Measurements from ENCODE around the gene MBNL2. TPM values are rescaled to one million over a fixed set of nuclear protein-coding genes. Genes with fewer than 3 reads are reported as not detected.
A peak's percentile ranks its signal among the peaks of the same experiment; 100 is the strongest.

Gene MBNL2
- total RNA-seq, 1 donor, result 59.8 TPM

DNA sequence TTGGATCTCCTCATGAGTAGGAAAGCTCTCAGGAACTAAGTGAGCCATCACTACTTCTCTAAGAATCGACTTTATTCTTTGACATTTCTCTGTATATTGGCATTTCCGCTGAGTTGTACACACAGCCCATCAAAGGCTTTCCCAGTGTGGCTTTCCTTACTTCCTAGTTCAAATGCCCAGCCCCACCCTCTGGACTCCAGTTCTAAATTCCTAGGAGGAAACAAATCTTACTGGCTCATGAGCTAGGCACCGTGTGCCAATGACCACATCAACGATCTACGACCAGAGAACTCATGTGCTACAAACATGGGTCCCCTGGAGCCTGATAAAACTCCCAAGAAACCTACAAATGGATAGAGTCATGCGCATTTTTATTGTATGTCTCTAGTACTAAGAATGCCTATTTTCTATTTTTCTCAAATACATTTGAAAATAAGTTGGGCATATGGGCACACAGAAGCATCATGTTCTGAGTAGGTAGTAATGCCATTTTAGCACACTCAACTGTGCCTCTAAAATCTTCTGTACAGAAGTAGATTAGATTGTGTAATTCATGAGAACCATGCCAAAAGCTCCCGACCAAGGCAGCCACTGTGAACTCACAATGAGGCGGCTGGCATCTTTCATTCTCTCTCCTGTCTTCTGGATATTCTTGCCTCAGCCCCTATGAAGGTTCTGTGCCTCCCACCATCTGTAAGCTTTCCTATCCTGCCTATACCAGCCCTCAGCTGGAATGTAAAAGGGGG is 201.3 kb downstream of the MBNL2 start:
- Histone ChIP-seq H3K4me1 (ENCODE audit: insufficient read depth, low read length) (no peaks in the 10 kb centered on the region), H3K4me3 (ENCODE audit: low read length) (no peak overlapping the region), H3K27me3 (ENCODE audit: insufficient read depth, low read length) (peaks cover 4% of the 10 kb centered on the region), H3K9me3 (ENCODE audit: low read depth, low read length) (no peaks in the 10 kb centered on the region)

DNA sequence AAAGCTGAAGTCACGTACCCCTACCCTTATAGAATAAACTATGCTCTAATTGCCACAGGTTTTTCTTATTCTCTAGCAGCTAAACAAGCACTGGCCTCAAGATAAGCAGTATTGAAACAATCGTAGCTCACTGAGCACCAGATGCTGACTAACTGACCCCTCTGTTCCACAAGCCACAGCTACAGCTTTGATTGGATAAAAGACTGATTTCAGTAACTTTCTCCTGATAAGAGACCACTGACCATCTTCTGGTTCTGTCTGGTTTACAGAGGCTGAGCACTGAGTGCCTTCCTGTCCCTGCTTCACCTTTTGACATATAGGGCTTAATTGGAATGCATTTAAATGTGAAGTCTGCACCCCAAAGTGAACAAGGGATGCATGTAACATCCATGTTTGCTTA is 203.5 kb downstream of the MBNL2 start:
- no peaks in the 10 kb centered on the region for H3K9me3 ChIP-seq (ENCODE audit: low read depth, low read length)
- no peak overlapping the region for H3K4me3 ChIP-seq (ENCODE audit: low read length)
- peaks cover 4% of the 10 kb centered on the region for H3K27me3 ChIP-seq (ENCODE audit: insufficient read depth, low read length)
- H3K4me1 ChIP-seq (ENCODE audit: insufficient read depth, low read length), result no peaks in the 10 kb centered on the region

DNA sequence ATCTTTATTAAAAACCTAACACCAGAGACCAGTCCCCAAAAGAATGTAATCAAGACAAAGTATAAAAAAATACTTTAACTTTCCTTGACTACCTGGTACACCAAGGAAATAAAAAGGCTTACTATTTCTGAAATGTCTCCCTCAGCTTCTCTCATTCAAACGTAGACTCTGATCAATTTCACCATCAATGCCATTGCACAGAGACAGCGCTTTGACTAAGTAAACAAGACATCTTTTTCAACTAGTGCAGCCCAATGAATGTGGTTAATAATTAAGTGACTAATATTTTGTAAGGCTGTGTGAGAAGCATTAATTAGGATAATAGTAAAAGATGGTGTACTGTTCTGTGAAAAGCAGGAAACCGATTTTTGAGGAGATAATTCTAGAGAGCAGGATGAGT is 204.6 kb downstream of the MBNL2 start:
- Histone ChIP-seq H3K4me3 (ENCODE audit: low read length) (no peak overlapping the region), H3K9me3 (ENCODE audit: low read depth, low read length) (no peaks in the 10 kb centered on the region), H3K4me1 (ENCODE audit: insufficient read depth, low read length) (no peaks in the 10 kb centered on the region), H3K27me3 (ENCODE audit: insufficient read depth, low read length) (peaks cover 4% of the 10 kb centered on the region)

DNA sequence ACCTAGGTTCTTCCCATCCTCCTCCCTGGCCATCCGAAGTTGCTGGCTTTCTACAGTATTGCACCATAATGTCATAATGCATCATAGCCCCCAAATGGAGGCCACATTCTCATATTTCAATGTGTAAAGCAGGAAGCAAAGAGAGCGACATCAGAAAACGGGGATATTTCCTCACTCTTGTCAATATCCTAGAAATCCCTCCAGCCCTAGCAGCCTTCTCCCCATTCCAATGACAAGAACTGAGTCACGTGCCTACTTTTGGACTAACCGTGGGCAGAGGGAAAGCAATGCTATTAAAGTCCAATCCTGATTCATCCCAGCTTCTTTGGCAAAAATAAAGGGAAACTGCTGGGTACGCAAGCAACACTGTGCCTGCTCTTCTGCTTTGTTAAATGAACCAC is 207.5 kb downstream of the MBNL2 start:
- Histone ChIP-seq H3K4me1 (ENCODE audit: insufficient read depth, low read length) (peaks cover 5% of the 10 kb centered on the region), H3K9me3 (ENCODE audit: low read depth, low read length) (no peaks in the 10 kb centered on the region), H3K4me3 (ENCODE audit: low read length) (no peak overlapping the region), H3K27me3 (ENCODE audit: insufficient read depth, low read length) (peaks cover 4% of the 10 kb centered on the region)

DNA sequence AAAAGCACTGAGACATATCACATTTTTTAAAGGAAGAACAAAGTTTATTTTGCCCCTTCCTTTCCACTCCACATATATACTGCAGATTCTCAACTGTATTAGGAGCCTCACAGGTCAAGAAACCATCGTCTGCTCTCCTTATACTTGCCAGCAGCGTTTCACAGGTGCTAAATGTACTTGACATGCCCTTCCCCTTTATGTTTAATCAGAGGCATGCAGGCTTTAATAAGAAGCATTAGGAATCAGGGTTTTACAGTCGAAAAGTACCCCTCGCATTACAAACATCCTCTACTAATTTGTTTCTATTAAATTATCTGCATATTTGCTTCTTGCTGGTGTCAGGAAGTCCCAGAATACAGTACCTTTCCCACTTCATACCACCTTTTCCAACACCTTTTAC is 208.2 kb downstream of the MBNL2 start:
- H3K9me3 ChIP-seq (ENCODE audit: low read depth, low read length), result no peaks in the 10 kb centered on the region
- H3K27me3 ChIP-seq (ENCODE audit: insufficient read depth, low read length), result peaks cover 4% of the 10 kb centered on the region
- peaks cover 10% of the 10 kb centered on the region for H3K4me1 ChIP-seq (ENCODE audit: insufficient read depth, low read length)
- no peak overlapping the region for H3K4me3 ChIP-seq (ENCODE audit: low read length)

DNA sequence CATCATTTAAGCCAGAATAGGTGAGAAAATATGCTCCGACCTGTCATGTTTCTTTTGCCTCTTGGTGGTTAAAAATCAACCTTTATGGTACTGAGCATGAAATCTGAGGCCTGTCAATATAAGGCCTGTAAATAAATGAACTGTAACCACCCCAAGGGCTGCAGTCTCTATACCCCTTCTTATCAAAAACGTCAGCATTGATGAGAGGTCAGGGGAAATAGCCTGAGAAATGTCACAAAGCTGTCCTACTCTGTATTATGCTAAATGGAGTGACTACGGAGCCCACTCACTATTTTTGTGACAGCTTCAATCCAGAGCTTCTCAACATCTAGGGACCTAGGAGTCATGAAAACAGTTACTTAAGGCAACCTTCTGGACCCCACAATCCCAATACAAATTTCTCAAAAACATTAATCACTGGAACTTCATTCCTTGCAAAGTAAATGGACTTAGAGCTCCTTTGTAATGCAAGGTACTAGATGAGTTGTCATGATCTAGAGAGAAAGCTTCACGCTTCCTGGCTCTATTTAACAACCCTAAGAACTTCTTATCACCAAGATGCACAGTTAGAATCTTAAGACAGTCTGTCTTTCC is 209.1 kb downstream of the MBNL2 start:
- Histone ChIP-seq H3K9me3 (ENCODE audit: low read depth, low read length) (no peaks in the 10 kb centered on the region), H3K4me3 (ENCODE audit: low read length) (no peak overlapping the region), H3K27me3 (ENCODE audit: insufficient read depth, low read length) (no peaks in the 10 kb centered on the region), H3K4me1 (ENCODE audit: insufficient read depth, low read length) (peaks cover 16% of the 10 kb centered on the region)

DNA sequence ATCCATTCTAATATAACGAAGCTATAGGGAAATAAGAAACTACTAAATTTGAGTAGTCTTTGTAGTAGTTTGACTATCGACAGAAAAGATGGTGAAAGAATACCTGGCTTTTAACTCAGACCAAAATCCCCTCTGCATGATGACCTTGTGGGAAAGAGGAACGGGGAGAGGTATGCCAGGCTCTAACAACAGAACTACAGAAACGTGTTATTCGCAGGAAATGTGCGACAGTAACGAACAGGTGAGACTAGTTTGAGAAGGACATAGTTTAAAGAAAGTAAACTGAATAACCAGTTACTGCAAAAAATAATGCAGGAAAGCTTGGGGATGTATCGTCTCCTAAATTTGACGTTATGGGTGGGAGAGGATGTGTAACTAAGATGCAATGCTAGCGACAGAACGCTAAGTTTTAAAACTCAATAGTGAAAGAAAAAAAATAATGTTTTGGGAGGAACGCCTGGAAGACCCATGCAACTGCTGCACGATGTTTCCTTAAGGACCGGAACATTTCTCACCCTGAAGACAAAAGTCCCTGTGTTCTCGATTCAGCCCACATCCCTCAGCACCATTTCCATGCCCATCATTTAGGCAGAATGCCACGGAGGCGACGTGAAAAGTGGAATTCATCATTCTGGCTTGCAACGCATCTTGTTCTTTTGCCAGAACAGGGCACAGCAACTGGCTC is 210.2 kb downstream of the MBNL2 start:
- peak overlapping the region; percentile 97 for H3K4me3 ChIP-seq (ENCODE audit: low read length)
- peaks cover 16% of the 10 kb centered on the region for H3K4me1 ChIP-seq (ENCODE audit: insufficient read depth, low read length)
- no peaks in the 10 kb centered on the region for H3K9me3 ChIP-seq (ENCODE audit: low read depth, low read length)
- no peaks in the 10 kb centered on the region for H3K27me3 ChIP-seq (ENCODE audit: insufficient read depth, low read length)

DNA sequence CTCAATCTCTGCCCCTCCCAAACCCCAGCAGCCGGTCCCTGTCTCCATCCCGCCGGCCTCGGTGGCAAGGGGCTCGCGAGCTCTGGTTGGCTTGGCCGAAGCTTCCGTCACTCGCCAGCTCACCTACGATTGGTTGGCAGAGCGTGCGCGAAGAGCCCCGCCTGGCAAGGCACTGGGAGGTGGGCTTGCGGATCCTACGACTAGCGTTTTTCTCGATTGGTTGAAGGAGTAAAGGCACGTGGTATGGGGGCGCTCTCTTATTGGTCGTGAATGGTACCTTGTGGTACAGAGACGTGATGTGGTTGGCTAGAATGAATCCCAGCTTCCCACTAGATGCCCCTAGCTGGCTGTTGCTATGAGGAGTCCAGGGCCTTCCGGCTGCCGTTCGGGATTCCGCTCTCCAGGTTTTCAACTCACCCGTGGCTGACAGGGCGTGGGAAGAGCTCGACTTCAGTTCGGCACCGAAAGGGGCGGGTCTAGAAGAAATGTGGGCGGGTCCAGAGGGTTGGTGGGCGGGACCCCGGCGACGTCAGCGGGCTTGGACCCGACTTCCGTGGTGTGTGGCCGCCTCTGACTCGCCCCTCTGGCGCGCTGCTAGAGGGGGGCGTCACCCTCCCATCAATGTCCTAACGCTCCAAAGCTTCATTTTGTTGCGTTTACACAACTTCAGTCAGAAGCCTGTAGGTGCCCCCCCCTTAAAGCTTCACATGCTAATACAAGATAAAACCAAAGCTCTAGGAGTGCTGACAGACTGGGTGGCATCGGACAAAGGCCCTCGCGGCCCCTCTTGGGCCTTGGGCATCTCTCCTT is 211.0 kb downstream of the MBNL2 start:
- no peaks in the 10 kb centered on the region for H3K27me3 ChIP-seq (ENCODE audit: insufficient read depth, low read length)
- peaks cover 16% of the 10 kb centered on the region for H3K4me1 ChIP-seq (ENCODE audit: insufficient read depth, low read length)
- H3K9me3 ChIP-seq (ENCODE audit: low read depth, low read length), result no peaks in the 10 kb centered on the region
- peak overlapping the region; percentile 97 for H3K4me3 ChIP-seq (ENCODE audit: low read length)

DNA sequence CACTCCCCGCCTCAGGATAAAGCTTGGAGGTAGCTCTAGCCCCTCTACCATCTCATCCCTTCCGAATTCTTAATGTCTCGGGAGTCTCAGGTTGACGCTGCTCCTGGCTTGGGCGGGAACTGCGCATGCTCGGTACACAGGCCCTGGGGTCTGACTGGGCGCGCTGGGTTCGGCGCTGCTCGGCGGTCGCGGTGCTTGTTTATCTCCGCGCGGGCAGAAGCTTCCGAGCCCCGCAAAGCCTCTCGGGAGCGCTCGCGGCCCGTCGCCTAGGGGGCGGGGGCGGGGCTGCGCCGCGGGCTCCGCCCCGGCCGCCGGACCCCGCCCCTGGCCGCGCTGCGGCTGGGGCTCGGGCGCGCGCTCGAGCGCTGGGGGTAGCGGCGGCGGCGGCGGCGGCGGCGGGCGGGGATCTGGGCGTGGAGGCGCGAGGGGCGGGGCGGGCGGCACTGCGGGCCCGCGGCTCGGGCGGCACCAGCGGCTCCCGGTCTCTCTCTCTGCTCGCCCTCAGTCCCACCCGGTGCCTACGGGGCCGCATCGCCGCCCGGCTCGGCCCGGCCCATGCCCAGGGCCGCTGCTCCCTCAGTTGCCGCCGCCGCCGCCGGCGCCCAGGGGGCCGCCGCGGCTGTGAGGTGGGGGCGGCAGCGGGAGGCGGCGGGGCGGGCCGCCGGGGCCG is 211.7 kb downstream of the MBNL2 start, which contains the start of gene RAP2A:
Gene RAP2A, plus strand, starts transcription at position 443 of the 670 bp plus-strand sequence. CDS start 302 bp downstream, outside the sequence.
- H3K27me3 ChIP-seq (ENCODE audit: insufficient read depth, low read length), result no peaks in the 10 kb centered on the region
- peak within 1 kb of the TSS; percentile 97 for H3K4me3 ChIP-seq (ENCODE audit: low read length)
- H3K9me3 ChIP-seq (ENCODE audit: low read depth, low read length), result no peaks in the 10 kb centered on the region
- peaks cover 16% of the 10 kb centered on the region for H3K4me1 ChIP-seq (ENCODE audit: insufficient read depth, low read length)

DNA sequence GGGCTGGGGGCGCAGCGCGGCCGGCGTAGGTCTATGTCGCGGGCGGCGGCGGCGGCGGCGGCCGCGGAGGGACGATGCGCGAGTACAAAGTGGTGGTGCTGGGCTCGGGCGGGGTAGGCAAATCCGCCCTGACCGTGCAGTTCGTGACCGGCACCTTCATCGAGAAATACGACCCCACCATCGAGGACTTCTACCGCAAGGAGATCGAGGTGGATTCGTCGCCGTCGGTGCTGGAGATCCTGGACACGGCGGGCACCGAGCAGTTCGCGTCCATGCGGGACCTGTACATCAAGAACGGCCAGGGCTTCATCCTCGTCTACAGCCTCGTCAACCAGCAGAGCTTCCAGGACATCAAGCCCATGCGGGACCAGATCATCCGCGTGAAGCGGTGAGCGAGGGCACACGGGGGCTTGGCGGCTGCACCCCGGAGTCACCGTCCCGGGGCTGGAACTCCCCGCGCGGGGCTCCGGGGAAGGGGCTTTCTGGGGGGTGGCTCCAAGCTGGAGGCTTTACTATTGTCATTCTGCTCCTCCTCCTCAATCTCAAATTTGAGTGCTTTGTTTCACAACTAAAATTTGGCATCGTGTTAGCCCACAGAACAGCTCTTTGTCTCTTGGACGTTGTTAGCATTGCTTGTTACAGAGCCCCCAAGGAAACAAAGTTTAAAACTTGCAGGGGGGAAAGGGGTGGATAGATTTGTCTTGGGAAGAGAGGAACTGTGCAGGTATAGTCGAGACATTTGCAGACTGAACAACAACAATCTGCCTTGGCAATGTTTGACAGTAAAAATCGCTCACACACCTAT is 212.5 kb downstream of the MBNL2 start:
- Histone ChIP-seq H3K4me1 (ENCODE audit: insufficient read depth, low read length) (peaks cover 16% of the 10 kb centered on the region), H3K4me3 (ENCODE audit: low read length) (peak overlapping the region; percentile 50), H3K9me3 (ENCODE audit: low read depth, low read length) (no peaks in the 10 kb centered on the region), H3K27me3 (ENCODE audit: insufficient read depth, low read length) (no peaks in the 10 kb centered on the region)

DNA sequence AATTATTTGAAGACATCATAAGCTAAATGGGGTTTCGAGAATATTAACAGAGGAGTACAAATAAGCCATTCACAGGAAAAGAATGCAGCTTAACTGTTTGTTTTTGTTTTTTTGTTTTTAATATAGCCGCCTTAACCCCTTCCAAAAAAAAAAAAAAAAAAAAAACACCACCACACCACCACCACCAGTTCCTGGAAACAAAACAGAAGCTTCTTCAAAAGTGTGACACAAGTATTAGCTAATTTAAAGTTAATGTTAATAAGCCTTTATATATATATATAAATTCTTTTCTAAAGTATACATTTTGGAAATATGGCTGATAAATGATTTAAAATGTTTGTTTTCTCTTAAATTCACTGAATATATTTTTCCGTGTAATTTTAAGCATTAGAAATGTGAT is 213.2 kb downstream of the MBNL2 start:
- peak overlapping the region; percentile 50 for H3K4me3 ChIP-seq (ENCODE audit: low read length)
- peaks cover 16% of the 10 kb centered on the region for H3K4me1 ChIP-seq (ENCODE audit: insufficient read depth, low read length)
- no peaks in the 10 kb centered on the region for H3K9me3 ChIP-seq (ENCODE audit: low read depth, low read length)
- H3K27me3 ChIP-seq (ENCODE audit: insufficient read depth, low read length), result no peaks in the 10 kb centered on the region

DNA sequence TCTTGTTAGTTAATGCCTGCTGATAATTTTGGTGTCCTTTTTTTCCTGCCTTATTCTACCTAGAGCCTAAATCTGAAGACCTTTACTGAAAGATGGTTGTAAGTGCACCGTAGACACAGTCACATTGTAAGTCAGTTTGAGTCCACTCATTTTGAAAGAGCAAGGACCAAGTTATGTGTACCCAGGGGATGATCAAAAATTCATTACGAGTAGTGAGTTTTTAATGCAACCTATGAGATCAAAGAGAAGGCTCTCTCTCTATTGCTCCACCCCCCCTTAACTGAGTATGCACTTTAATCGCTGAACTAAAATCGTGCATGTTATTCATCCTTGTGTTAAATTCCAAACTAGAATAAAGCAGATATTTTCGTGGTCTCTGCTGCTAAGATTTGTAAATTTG is 213.7 kb downstream of the MBNL2 start:
- no peaks in the 10 kb centered on the region for H3K9me3 ChIP-seq (ENCODE audit: low read depth, low read length)
- H3K27me3 ChIP-seq (ENCODE audit: insufficient read depth, low read length), result no peaks in the 10 kb centered on the region
- peaks cover 16% of the 10 kb centered on the region for H3K4me1 ChIP-seq (ENCODE audit: insufficient read depth, low read length)
- no peak overlapping the region for H3K4me3 ChIP-seq (ENCODE audit: low read length)

DNA sequence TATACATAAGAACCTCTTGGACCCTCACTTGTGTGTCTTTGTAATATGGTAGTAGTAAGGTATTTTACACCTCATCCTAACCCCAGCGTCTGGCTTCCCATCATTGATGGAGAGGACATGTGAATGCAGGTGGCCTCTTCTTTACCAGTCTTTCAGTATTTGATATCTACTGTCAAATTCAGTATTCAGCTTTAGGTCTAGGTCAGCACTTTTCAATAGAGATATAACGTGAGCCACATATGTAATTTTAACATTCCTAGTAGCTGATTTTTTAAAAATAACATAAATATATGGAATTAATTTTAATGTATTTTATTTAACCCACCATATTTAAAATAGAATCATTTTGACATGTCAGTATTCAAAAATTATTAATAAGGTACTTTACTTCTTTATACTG is 214.7 kb downstream of the MBNL2 start:
- Histone ChIP-seq H3K9me3 (ENCODE audit: low read depth, low read length) (no peaks in the 10 kb centered on the region), H3K4me1 (ENCODE audit: insufficient read depth, low read length) (peaks cover 16% of the 10 kb centered on the region), H3K4me3 (ENCODE audit: low read length) (no peak overlapping the region), H3K27me3 (ENCODE audit: insufficient read depth, low read length) (no peaks in the 10 kb centered on the region)

DNA sequence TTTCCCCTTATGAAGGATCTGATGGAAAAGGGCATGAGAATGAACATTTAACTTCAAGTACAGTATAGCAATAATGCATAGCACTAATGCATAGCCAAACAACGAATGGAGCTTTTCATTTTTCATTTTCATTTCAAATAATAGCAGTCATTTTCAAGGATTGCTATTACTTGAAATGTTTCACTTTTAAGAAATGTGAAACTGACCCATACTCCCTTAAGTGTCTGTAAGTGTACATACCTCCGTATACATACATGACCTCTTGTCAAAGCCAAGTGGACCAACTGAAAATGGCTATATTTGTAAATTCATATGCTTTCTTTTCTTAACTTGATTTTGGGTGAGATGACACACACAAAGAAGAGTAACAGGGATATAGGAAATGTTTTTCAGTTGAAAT is 215.6 kb downstream of the MBNL2 start:
- no peak overlapping the region for H3K4me3 ChIP-seq (ENCODE audit: low read length)
- peaks cover 11% of the 10 kb centered on the region for H3K4me1 ChIP-seq (ENCODE audit: insufficient read depth, low read length)
- no peaks in the 10 kb centered on the region for H3K9me3 ChIP-seq (ENCODE audit: low read depth, low read length)
- no peaks in the 10 kb centered on the region for H3K27me3 ChIP-seq (ENCODE audit: insufficient read depth, low read length)

Data from mononuclear cell (primary cell).